ENCODE data around the gene ACTR3.

DNA sequence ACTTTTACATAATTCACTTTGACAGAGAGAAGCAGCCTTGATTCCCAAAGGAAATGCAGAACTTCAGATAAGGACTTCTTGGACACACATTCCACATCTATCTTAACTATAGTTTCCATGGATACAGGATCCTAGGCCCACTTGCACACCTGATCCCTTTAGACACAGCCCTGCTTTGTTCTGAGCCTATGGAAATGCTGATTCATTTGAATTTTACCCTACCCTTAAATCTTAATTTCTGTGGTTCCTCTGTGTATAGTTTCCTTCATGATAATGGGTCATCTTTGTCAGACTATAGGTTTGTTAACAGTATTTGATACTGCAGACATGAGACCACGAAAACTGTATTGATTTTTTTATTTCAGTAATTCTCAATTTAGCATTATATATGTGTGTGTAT, 77.4 kb downstream of the ACTR3 start:
- TF ChIP-seq CTCF (conservative IDR thresholded peaks at IDR 0.05; ENCODE audit: low read depth, low read length) (no peak), USF2 (IDR thresholded peaks at IDR 0.05; ENCODE audit: low read depth, low read length) (no peak), MXI1 (IDR thresholded peaks at IDR 0.05; ENCODE audit: borderline replicate concordance, low read depth, low read length) (no peak)
